ENCODE data around the gene MYO15A. TPM values are rescaled to one million over a fixed set of nuclear protein-coding genes. Genes with fewer than 3 reads are reported as not detected.

MYO15A gene
- total RNA-seq, 2 donors from 2014 or later: 2.3 to 6.1 TPM

GRCh38 chr17:18107971-18108370 is 585 bp upstream of the MYO15A start:
- H3K36me3 ChIP-seq: peaks cover 22% of the 10 kb centered on the region
- DNase-seq (ENCODE audit: low spot score) (no peak), ATAC-seq (ENCODE audit: insufficient number of reproducible peaks, low FRiP score, low read depth) (no peak)
- no peak overlapping the region for H3K27ac ChIP-seq
- no peak for TF ChIP-seq CTCF (IDR thresholded peaks at IDR 0.05)
- H3K4me3 ChIP-seq: no peak overlapping the region
- H3K4me1 ChIP-seq (ENCODE audit: control insufficient read depth in 1 of 2, low read depth in 2 of 2): no peaks in the 10 kb centered on the region
- no peaks in the 10 kb centered on the region for H3K27me3 ChIP-seq (replicated peaks; ENCODE audit: insufficient read depth)
- no peaks in the 10 kb centered on the region for H3K9me3 ChIP-seq

GRCh38 chr17:18109935-18110485 is 1.5 kb downstream of the MYO15A start:
- H3K27ac ChIP-seq: no peak overlapping the region
- H3K4me1 ChIP-seq (ENCODE audit: control insufficient read depth in 1 of 2, low read depth in 2 of 2): no peaks in the 10 kb centered on the region
- TF ChIP-seq CTCF (IDR thresholded peaks at IDR 0.05): no peak
- H3K36me3 ChIP-seq: peaks cover 16% of the 10 kb centered on the region
- no peaks in the 10 kb centered on the region for H3K27me3 ChIP-seq (replicated peaks; ENCODE audit: insufficient read depth)
- no peaks in the 10 kb centered on the region for H3K9me3 ChIP-seq
- ATAC-seq (ENCODE audit: insufficient number of reproducible peaks, low FRiP score, low read depth) (no peak), DNase-seq (ENCODE audit: low spot score) (no peak)
- no peak overlapping the region for H3K4me3 ChIP-seq

GRCh38 chr17:18110636-18111145 is 2.1 kb downstream of the MYO15A start:
- no peak for ATAC-seq (ENCODE audit: insufficient number of reproducible peaks, low FRiP score, low read depth)
- H3K4me1 ChIP-seq (ENCODE audit: control insufficient read depth in 1 of 2, low read depth in 2 of 2): no peaks in the 10 kb centered on the region
- DNase-seq (ENCODE audit: low spot score): no peak
- TF ChIP-seq CTCF (IDR thresholded peaks at IDR 0.05): no peak
- H3K36me3 ChIP-seq: peaks cover 9% of the 10 kb centered on the region
- H3K27me3 ChIP-seq (replicated peaks; ENCODE audit: insufficient read depth): no peaks in the 10 kb centered on the region
- no peaks in the 10 kb centered on the region for H3K9me3 ChIP-seq
- H3K27ac ChIP-seq: no peak overlapping the region
- H3K4me3 ChIP-seq: no peak overlapping the region

- Histone ChIP-seq H3K4me3 (no peak overlapping the region), H3K9me3 (no peaks in the 10 kb centered on the region), H3K4me1 (ENCODE audit: control insufficient read depth in 1 of 2, low read depth in 2 of 2) (no peaks in the 10 kb centered on the region), H3K27me3 (replicated peaks; ENCODE audit: insufficient read depth) (no peaks in the 10 kb centered on the region), H3K27ac (no peak overlapping the region), H3K36me3 (peaks cover 5% of the 10 kb centered on the region)
- no peak for TF ChIP-seq CTCF (IDR thresholded peaks at IDR 0.05)
- no peak for ATAC-seq (ENCODE audit: insufficient number of reproducible peaks, low FRiP score, low read depth)
- DNase-seq (ENCODE audit: low spot score): no peak
Observed at GRCh38 chr17:18111330-18111971, 2.9 kb downstream of the MYO15A start.

GRCh38 chr17:18115517-18115916 is 7.0 kb downstream of the MYO15A start:
- no peak for DNase-seq (ENCODE audit: low spot score)
- Histone ChIP-seq H3K4me3 (no peak overlapping the region), H3K36me3 (no peaks in the 10 kb centered on the region), H3K9me3 (no peaks in the 10 kb centered on the region), H3K4me1 (ENCODE audit: control insufficient read depth in 1 of 2, low read depth in 2 of 2) (no peaks in the 10 kb centered on the region), H3K27me3 (replicated peaks; ENCODE audit: insufficient read depth) (no peaks in the 10 kb centered on the region), H3K27ac (no peak overlapping the region)
- no peak for ATAC-seq (ENCODE audit: insufficient number of reproducible peaks, low FRiP score, low read depth)
- TF ChIP-seq CTCF (IDR thresholded peaks at IDR 0.05): no peak
